ENCODE data around the gene RASEF.
A peak's percentile ranks its signal among the peaks of the same experiment; 100 is the strongest.

The RASEF gene

DNA sequence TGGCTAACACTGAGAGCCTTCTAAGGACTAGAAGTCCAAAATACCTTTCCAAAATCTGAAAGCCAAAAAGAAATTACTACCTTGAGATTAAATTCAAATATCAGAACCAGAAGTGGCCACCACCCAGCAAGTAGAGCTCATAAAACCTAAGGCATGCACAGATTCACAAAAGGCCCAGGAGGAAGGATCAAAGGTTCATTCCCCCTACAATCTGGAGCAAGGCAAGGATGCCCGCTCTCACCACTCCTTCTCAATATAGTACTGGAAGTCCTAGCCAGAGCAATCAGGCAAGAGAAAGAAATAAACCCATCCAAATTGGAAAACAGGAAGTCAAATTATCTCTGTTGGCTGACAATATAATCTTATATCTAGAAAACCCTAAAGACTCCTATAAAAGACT is 6.0 kb downstream of the RASEF start:
- DNase-seq, result no peak

DNA sequence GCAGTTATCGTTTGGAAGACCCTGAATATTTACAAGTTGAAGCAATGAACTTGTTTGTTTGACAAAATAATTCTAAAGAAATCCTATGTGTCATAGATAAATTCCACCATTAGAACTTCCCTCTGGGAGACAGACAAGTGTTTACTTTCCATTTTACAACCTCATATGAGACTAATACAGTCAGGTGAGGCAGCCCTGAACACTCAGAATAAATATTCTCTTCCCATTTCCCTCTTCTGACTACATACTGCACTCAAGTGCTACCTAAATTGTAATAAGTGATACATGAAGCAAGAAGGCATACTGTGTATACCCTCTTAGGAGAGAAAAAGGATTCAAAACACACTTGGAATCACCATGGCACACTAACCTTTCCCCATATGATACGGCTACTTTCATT is 6.8 kb downstream of the RASEF start:
- DNase-seq, result no peak

- DNase-seq, result peak in 5 of 51 donors; percentile 3 to 20 (median 3)
These were observed 14.8 kb downstream of the RASEF start for GRCh38 chr9:83047839-83048775.

- DNase-seq, result no peak
These were observed 19.3 kb downstream of the RASEF start for GRCh38 chr9:83043597-83043996.

GRCh38 chr9:83041771-83042170 is 21.2 kb downstream of the RASEF start:
- DNase-seq, result no peak

GRCh38 chr9:83039303-83039702 is 23.6 kb downstream of the RASEF start:
- DNase-seq, result no peak

DNA sequence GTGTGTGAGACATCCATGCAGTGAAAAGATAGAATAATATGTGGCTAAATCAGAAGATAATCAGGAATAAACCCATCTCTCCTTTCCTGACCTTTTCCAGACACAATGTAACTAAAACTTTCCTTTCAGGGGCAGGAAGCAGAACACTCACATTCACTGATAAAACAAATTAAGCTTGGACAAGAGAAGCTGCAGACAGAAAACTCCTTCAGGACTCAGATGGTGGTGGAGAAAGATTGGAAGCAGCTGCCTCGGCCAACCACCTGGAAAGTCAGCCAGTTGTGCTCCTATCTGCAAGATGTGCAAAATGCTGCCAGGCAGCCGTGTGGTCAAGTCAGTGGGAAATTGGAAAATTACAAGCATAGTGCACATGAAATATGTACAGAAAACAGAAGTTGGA is 26.9 kb downstream of the RASEF start:
- no peak for DNase-seq

DNA sequence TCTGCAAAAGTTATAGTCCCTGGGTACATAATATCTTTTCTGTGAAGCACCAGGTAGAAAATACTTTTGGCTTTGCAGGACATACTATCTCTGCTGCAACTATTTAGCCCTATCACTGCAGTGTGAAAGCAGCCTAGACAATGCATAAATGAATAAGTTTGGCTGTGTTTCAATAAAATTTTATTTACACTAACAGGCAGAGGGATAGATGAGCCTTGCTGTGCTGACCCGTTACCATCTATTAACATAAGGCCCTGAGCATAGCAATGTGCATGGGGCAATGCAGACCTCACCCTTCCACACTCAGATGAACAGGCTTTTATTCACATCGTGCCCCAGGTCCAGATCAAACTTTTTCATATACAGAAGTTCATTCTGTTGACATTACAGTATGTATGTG is 27.8 kb downstream of the RASEF start:
- no peak for DNase-seq

DNA sequence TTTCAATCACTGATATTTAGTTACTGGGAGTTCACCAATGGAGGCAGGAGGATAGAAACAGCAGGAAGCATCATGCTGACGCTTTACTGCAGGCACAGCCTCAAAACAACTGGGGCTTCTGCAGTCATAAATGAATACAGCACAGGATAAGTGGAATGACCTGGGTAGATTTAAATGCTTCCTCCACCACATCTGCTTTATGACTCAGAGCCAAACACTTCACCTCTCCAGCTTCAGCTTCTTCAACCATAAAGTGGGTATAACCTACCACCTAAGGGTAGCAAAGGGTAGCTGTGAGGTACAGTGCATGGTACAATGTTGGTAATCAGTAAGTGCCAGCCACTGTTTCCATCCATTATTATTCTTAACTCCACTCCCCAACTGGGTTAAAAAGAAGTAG is 28.4 kb downstream of the RASEF start:
- DNase-seq, result no peak

DNA sequence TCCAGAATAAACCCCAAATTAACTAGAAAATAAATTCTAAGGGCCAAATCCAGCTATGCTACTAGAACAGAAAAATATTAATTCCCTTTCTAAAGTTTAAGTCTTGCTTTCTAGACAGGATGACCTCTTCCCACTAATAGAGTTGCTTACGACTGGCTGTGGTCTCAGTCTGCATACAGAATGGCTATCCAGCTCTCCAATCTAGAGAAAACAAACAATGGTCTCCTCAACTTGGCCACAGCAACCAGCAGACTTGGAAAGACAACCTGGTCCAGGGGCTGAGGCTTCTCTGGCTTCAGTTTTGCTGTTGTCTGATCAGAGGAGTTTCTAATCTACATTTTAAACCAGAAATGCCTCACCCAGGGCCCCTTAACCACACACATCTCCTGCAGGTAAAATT is 28.9 kb downstream of the RASEF start:
- DNase-seq, result no peak

DNA sequence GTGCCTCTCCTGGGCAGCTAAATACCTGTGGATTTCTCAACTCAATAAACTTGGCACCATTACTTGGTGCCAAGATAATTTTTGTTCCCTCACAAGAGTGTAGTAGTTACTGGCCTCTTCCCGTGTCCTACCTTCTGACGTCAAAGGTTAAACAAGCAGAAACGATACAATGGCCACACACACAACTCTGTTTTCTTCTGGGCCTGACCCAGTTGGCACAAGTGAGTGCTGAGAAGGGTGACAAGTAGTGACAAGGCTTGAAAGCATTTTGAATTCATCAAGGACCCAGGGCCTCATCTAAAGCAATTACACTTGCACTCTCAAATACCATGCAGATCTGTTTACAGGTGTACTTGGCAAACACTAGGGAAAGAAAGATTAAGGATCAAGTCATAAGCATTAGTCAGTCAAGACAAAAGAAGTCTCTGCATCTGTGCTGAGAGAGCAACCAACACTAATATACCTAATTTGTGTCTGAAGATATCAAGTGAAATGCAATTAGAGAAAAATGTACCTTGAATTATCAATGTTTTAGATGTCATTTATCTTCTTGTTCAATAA is 30.8 kb downstream of the RASEF start:
- DNase-seq, result no peak

GRCh38 chr9:83030391-83031107 is 32.4 kb downstream of the RASEF start:
- DNase-seq, result no peak

GRCh38 chr9:83029531-83030137 is 33.3 kb downstream of the RASEF start:
- no peak for DNase-seq

GRCh38 chr9:83027153-83027891 is 35.6 kb downstream of the RASEF start:
- no peak for DNase-seq

DNA sequence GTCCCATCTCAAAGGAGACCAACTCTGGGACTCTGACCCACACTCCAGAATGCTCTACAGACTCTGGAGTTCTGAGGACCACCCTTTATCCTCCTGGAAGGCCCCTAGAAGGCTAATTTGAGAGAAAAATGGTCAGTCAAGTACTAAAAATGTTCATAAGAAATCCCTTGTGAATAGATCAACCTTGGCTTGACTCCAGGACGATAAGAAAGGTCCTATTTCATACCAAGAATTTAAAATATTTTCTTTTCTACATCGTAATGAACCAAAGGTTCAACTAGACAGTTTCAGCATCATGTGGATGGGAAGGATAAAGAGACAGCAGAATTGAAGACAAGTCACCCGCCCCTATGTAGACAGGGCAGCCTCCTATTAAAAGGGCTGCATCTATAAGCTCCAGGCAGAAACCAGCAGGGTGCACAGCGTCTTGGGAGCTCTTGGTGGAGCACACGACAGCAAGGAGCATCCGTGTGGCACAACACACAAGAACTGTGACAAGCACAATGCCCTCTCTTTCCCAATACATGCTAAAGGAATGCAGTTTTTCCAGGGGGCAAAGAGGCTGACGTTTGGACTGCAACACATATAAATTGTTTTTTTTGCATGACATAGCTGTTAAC is 38.3 kb downstream of the RASEF start:
- DNase-seq, result no peak

DNA sequence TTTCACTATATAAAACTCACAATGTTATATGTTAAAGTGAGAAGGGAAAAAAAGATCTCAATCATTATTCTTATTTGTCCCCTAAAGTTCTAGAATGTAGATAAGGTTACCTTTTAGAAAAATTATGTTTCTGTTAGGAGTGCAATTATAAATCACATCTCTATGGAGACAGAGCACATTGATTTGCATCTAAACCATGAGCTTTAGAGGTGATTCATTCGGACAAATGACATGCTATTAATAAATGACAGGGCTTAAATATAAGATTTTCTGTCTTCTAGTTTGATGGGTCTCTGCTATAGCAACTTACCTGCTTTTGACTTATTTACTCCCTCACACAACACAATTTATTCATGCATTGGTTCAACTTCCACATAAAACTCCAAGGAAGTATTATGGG is 39.8 kb downstream of the RASEF start:
- no peak for DNase-seq

GRCh38 chr9:83020864-83021263 is 42.1 kb downstream of the RASEF start:
- DNase-seq, result no peak

- DNase-seq, result no peak
These were observed 42.6 kb downstream of the RASEF start for GRCh38 chr9:83020327-83020726.

- no peak for DNase-seq
These were observed 43.7 kb downstream of the RASEF start for GRCh38 chr9:83019246-83019645.

DNA sequence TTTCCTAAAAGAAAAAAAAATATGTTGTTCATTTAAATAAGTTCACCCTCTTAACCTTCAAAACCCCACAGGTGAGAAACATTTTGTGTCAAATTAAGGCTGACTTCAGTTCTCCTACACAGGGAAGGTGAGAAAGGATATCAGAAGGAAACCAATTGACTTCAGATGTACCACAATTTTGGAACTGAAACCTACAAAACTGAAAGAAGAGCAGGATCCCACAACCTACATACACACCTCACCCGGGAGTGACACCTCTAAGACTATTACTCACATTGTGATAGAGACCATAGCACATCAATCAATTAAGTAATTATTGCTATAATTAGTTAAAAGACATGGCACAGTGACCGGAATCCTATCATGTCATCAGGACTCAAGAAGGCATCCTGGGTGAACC is 47.0 kb downstream of the RASEF start:
- DNase-seq, result no peak

All from hypothalamus (tissue), 51 donors.